NCI-H1417 (cell line): ENCODE data around the gene TRIM2.
"Not testable (repeated sequence)": the region's sequence is repeated elsewhere in the genome, so short reads cannot be mapped to it uniquely, and the experiment has no call there.

Experiments
- DNase-seq, 3 experiments: peaks; one replicate each; lab custom pipeline; 2025; lab: John Stamatoyannopoulos, UW

The TRIM2 gene

DNA sequence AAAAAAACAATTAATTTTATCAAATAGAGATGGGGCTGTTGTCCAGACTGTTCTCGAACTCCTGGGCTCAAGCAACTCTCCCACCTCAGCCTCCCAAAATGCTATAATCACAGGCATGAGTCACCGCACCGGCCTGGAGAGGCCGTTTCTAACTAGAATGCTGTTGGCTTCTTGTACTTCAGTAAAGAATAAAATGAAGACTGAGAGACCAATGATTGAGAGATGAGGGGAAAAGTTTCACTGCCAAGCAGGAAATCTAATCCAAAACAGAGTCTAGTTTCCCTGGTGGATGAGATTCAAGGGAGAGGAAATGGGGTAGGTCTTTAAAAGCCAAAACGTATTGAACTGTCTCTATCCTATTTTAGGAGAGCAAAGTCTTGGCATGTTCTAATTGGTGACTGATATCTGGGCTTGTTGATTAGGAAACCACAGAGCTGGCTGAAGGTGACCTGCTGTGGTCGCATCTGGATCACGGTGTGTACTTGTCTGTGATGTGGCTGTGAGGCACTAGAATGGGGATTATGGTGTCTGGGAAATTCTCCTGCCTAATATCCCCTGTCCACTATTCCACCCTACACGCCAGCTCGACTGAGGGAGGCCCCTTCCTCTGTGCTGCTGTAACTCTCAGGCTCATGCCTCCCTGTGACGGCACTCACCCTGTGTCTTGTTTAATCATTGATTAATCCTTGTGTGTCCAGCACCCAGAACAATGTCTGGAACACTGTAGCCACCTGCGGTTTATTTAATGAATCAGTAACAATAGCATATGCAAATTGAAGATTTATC lies 15.0 kb upstream of the TRIM2 start:
- no peak for DNase-seq

DNA sequence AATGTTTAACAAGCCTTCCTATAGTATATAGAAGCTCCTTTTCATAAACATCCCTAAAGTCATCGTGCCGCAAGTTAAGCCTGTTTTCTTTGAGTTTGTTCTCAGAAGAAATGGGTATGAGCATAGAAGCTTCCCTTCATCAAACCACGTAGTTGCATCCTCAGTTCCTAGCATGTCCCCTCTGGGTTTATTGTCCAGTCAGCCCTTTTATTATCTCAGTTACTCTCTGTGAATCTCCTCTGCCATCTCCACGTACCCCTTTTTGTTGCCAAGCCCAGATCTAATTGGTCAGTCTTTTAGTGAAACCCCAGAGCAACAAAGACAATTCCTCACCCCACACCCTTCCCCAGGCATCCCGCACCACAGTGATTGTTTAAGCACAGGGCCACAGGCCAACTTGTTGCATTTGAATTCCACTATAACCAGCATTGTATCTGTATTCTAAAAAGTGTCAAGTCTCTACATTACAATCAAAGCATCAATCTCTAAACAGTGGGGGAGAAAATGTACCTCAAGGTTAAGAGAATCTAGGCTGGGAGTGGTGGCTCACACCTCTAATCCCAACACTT lies 12.4 kb upstream of the TRIM2 start:
- DNase-seq, result no peak

DNA sequence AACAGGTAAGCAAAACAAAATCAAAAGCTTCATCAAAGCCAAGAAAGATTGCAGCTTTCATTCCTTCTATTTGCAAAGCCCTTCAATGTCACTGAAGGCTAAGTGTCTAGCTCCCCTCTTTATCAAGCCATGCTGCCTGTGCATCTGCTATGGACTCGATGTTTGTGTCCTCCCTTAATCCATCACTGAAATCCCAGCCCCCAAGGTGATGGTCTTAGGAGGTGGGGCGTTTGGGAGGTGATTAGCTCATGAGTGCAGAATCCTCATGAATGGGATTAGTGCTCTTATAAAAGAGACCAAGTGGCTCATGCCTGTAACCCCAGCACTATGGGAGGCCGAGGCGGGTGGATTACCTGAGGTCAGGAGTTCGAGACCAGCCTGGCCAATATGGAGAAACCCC lies 6.9 kb upstream of the TRIM2 start:
- DNase-seq, result no peak

DNA sequence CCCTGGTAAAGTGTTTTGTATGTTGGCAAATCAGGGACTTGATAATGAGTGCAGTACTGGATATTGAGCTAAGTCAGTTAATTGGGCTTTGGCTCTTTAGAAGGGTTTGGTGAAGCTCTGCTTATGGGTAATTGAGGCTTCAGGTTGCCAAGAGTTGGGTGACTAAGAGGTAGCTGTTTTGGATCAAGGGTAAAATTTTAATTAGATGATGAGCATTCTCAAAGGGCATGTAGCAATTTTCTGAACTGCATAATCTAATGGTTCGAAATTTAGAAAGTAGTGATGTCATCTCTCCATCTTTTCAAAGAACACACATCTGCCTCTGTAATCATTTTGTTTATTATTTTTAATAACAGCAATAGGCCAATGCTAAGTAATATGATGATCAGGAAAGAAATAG lies 5.5 kb upstream of the TRIM2 start:
- no peak for DNase-seq

DNA sequence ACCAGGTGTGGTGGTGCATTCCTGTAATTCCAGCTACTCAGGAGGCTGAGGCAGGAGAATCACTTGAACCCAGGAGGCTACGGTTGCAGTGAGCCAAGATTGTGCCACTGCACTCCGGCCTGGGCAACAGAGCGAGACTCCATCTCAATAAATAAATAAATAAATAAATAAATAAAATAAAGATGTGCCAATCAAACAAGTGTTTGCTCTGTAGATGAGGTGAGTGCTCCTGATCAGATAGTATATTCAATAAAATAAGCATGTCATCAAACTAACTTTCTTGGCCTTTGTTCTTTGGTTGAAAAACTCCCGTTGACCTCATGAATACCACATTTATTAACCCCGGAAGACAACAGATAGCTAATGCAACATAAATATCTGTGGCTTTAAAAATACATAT lies 497 bp upstream of the TRIM2 start:
- not testable (repeated sequence) for DNase-seq

DNA sequence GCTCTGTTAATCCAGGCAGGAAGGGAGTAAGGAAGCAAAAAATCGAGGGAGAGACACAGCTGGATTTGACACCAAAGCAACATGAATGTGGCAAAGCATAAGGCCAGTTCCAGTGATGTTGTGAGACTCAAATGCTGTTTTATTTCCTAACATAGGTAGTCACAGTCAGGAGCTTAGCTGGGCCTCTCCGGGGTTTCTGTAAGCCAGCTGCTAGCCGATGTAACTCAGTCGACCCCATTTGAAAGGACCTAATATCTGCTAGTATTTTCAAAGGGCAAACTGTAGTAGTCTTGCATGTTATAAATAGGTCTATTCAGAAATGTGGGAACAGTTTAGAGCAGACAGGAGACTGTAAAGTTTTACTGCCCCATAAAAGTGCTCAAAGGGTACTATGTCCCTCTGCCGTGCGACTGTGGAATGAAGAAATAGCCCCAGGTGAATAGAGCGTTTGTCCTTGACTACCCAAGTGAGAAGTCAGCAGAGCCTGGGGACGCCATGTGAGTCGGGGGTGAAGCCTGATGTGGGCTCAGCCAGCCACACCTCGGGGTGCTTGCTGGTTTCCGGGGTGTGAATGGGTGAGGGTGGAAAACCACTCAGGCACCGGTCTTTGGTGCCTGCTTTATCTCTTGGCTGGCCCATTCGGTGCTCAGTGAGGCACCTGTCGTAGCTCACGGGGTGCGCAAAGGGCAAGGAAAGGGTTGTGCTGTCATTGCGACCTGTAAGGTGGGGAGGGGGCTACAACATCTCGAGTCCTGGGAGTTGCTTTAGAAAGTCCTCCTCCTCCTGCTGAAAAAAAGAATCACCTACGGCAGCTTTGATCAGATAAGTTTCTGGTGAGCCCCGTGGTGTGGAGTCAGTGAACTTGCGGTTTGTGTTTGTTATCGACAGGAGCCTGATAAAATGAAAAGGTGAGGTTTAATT lies 745 bp downstream of the TRIM2 start:
- DNase-seq, result no peak

DNA sequence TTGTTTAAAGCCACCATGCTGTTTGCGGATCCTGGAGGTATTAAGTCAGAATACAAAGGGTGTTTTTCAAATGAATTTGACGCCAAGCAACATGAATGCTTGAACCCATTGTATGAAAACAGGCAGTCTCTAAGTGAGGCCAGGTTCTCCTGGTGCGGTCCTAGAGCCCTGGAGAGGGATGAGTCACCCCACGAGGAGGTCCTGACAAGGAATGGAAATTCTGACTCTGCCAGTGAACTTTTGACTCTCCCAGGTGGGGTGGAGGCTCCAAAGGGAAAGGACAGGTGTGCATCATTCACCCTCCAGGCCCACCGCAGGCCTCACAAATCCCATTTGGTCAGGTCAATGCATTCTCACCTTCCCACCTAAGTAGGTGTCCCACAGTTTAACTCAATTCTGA lies 1.5 kb downstream of the TRIM2 start:
- no peak for DNase-seq

DNA sequence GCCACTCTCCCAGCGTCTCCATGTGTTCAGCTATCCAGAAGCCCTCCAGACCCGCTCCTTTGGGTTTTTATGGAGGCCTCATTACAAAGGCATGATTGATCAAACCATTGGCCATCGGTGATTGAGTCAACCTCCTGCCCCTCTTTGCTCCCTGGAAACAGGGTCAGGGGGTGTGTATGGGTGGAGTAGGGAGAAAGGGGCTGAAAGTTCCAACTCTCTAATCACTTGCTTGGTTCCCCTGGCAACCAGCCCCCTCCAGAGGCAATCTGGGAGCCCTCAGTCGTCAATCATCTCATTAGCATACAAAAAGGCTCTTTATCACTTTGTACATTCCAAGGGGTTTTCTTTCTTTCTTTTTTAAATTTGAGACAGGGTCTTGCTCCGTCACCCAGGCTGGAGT lies 2.3 kb downstream of the TRIM2 start:
- no peak for DNase-seq

DNA sequence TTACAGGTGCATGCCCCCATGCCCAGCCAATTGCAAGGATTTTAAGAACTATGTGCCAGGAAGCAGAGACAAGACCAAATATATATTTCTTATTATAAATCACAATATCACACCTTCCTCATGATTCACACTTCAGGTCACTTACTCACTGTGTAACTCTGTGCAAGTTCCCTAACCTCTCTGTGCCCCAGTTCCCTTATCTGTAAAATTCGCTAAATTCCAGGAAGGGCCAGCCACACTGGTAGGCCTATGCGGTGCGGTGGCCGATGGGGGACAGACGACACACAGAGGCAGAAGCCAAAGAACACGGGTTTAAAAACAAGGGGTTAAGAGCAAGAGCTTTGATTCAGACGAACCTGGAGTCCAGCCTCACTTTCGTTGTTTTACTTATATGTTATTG lies 2.8 kb downstream of the TRIM2 start:
- DNase-seq, result no peak

DNA sequence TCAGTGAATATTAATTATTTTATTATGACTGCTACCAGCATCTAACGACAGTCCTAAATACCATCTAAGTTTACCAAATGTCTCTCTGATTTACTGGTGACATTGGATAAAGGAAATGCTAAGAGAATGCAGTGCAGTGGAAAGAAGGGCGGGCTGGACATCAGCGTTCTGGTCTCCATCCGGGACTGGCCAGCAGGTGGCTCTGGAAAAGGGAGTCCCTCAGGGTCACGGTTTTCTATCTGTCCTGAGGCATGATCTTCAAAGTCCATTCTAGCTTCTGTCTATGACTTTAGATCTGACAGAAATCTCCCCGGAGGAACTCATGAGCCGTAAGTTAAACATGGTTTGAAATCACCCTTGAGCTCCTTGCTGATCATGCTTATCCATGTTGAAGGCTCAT lies 3.3 kb downstream of the TRIM2 start:
- DNase-seq, result no peak

DNA sequence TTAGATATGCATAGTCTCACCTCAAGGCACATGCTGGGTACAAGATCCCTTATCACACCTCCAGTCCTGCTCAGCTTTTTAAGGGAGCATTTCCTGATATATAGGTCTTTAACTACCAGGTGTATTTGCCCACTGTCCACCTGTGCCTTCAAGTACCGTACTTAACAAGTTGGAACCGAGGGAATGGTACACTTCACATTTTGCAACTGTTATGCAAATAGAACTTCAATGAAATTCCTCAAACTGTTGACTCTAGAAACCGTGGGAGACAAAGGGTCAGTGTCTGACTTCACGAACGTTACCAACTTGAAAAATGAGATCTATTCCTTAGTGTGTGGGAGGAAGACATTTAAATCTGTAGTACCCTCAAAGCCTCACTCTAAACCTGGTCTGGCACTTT lies 5.2 kb downstream of the TRIM2 start:
- DNase-seq, result peak in 2 of 3 experiments; percentile 28 to 69

DNA sequence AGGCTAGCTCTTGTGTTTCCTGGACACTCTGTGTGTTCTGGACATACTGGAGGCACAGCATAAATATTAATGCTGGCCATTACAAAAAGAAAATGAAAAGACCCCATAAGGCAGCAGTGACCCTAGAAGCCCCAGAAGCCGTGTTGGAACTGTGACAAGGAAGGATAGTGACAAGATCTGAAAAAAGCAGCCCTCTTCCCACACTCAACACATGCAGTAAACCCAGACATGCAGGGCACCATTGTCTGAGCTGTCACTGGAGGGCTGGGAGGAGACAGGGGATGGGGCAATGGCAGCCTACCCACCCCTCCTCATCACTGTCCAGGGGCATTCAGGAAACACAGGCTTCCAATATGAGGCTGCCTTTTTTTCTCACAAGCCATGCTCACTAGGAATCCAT lies 6.5 kb downstream of the TRIM2 start:
- DNase-seq, result no peak

DNA sequence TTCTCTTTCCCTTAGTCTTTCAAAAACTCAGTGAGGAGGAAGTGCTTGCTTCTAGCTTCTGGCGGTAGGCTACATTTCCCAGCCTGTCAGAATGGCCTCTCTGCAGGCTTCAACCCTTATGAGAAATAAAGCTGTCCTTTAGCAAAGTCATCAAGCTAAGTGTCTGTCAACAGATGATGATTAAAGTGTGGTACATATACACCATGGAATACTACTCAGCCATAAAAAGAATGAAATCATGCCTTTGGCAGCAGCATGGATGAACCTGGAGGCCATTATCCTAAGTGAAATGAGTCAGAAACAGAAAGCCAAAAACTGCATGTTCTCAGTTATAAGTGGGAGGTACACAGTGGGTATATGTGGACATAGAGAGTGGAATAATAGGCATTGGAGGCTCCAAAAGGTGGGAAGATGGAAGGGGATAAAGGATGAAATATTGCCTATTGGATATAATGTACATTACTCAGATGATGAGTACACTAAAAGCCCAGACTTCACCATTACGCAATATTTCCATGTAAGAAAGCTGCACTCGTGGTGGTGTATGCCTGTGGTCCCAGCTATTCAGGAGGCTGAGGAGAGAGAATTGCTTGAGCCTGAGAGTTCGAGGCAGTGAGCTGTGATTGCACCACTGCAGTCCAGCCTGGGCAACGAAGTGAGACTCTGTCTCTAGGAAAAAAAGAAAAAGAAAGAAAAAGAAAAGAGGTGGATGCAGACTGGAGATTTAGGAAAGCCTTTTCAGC lies 7.9 kb downstream of the TRIM2 start:
- no peak for DNase-seq

DNA sequence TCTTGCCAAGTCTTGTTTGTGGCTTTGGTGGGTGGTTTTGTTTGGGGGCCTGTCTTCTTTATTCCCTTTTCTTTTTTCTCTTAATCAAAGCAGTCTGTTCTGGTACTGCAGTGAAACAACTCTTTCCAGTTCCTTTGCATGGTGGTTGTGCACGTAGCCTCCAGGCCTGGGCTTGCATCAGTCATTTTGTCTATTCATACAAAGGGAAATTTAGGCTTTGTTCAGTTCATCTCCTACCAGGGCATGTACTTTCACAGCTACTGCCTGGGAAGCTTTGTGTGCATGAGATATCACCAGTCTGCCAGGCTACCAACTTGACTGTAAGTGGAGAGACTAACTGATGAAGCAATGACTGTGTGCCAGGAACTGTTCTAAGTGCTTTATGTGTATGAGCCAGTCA lies 8.5 kb downstream of the TRIM2 start:
- DNase-seq, result no peak

DNA sequence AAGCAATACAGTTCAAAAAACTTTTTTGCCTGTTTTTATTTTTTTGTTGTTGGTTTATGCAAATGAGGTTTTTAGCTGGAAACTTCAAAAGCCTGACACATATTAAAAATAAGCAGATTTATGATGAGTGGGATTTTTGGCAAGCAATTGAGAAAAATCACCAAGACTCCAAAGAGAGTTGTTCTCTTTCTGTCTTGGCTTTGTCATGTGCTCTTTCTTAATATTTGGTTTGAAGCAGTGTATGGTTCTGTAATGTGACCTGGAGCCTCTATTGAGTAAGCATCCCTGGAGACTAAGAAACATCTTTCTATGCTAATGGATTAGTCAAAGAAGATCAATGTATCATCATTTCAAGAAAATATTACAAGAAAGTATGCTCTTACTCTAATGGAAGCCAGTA lies 11.7 kb downstream of the TRIM2 start:
- DNase-seq, result no peak

DNA sequence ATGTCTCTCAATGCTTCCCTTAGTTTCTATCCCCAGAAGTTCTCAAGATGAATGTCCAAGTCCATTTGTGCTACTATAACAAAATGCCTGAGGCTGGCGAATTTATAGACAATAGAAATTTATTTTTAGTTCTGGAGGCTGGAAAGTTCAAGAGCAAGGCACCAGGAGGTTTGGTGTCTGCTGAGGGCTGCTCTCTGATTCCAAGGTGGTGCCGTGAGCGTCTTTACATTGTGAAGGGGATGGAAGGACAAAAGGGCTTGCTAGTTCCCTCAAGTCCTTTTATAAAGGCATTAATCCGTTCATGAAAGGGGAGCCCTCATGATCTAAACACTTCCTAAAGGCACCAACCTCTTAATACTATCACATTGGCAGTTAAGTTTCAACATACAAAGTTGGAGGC lies 12.3 kb downstream of the TRIM2 start:
- no peak for DNase-seq

DNA sequence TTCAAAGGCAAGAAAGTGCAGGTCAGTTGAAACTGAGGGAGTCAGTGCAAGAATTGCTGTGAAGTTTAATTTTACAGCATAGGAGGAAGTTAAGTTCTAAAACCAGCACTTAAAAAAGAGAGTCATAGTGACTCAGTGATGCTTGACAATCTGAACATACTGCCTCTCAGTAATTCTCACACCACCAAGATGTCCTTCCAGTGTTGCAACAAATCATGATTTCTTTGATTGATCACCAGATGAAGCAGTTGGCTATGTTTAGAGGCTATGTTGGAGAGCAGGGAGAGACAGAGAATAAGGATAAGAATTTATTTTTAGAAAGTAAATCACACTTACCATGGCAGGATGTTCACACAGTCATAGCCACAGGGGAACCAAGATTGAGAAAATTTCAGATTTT lies 13.2 kb downstream of the TRIM2 start:
- no peak for DNase-seq

DNA sequence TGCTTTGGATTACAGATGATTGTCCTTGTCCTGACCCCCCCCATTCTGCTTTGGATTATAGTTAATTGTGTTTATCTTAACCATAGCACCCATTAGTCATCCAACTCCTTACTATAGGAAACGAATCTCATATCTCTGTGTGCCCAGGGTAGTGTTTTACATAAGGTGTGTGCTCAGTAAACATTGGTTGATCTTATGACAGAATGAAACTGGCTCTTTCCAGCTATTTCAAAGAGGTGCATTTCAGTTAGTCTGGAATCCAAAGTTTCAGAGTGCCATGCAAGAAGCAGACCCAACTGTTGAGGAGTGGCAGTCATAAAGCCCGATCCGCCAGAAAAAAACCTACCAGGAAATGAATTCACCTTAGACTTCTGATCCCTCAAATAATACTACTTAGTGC lies 14.7 kb downstream of the TRIM2 start:
- DNase-seq, result peak in 2 of 3 experiments; percentile 18 to 37

DNA sequence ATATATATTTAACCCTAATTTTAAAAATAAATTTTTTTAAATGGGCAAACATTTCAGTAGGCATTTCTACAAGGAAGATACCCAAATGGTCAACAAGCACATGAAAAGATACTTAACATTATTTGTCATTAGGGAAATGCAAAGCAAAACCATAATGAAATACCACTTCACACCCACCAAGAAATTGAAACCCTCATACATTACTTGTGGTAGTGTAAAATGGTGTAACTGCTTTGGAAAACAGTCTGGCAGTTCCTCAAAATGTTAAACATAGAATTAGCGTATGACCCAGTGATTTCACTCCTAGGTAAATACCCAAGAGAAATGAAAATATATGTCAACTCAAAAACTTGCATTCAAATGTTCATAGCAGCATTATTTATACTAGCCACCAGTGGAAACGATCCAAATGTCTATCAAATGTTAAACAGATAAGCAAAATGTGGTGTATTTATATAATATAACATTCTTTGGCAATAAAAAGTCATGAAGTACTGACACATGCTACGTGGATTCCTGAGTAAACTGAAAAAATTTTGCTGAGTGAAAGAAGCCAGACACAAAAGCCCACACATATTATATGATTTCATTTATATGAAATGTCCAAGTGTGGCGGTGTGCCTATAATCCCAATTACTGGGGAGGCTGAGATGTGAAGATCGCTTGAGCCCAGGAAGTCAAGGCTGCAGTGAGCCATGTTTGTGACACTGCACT lies 16.6 kb downstream of the TRIM2 start:
- no peak for DNase-seq

DNA sequence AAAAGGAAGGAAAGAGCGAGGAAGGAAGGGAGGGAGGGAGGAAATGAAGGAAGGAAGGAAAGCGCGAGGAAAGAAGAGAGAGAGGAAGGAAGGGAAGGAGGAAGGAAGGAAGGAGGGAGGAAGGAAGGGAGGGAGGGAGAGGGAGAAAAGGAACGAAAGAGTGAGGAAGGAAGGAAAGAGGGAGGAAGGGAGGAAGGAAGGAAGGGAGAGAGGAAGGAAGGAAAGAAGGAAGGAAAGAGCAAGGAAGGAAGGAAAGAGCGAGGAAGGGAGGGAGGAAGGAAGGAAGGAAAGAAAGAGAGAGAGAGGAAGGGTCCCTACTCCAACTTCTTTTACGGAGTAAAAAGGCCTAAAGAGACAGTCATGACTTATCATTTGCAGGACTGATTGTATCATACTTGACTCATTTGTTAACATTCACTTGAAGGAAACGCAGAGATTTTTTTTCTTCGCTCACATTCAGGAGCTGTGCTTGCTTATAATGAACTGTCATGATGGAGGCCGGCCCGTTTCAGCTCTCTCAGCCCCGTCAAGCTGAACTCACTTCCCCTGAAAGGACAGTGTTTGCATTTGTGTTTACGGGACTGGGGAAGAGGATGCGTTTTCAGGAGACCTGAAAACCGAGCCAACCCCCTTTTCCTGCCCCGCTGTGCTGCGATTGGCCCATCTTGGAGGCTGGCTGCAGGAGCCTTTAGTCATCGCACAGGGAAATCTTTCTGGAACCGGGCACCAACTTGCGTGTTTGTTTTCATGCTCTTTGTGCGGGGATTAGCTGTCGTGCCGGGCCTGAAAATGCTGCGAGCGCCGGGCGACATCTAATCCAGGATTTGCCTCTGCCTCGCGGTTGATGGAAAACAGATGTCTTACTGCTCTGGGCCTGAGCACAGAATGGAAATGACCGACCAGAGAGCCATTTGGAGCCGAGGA lies 17.8 kb downstream of the TRIM2 start:
- peak; percentile 5 to 83 (median 69) for DNase-seq
